ENCODE measurements around the gene KCNJ6. TPM values are rescaled to one million over a fixed set of nuclear protein-coding genes. Genes with fewer than 3 reads are reported as not detected.

The KCNJ6 gene
- total RNA-seq, 1 experiment from 2014 or later: not detected

- BruUV-seq (replicated peaks): no TSS peak
- intact Hi-C loops (cut with micrococcal nuclease; ENCODE audit: unreplicated experiment): no loop called here
- DNase-seq (ENCODE audit: low spot score): no peak
- no peak for TF ChIP-seq CTCF (conservative IDR thresholded peaks at IDR 0.05; ENCODE audit: low read depth, low read length)
- H3K4me1 ChIP-seq (ENCODE audit: insufficient read depth, low read length, poor library complexity, severe bottlenecking): no peaks in the 10 kb centered on the region
- no peaks in the 10 kb centered on the region for H3K36me3 ChIP-seq (ENCODE audit: insufficient read depth, low read length, poor library complexity, severe bottlenecking)
- H3K4me3 ChIP-seq (ENCODE audit: low read depth, low read length, poor library complexity, severe bottlenecking): no peak overlapping the region
- CTCF ChIA-PET: no interaction called here
- POLR2A ChIA-PET (ENCODE audit: low non-redundant PET): no interaction called here
- no peak overlapping the region for H3K27ac ChIP-seq (ENCODE audit: low read depth, low read length, poor library complexity, severe bottlenecking)
- H3K9me3 ChIP-seq (ENCODE audit: low read depth, low read length, poor library complexity, severe bottlenecking): no peaks in the 10 kb centered on the region
- no peaks in the 10 kb centered on the region for H3K27me3 ChIP-seq (replicated peaks; ENCODE audit: insufficient read depth, low read depth, low read length, poor library complexity)
Observed at GRCh38 chr21:37626320-37626719, 289.9 kb downstream of the KCNJ6 start.

GRCh38 chr21:37623689-37624088 is 292.6 kb downstream of the KCNJ6 start:
- no TSS peak for BruUV-seq (replicated peaks)
- Histone ChIP-seq H3K27me3 (replicated peaks; ENCODE audit: insufficient read depth, low read depth, low read length, poor library complexity) (no peaks in the 10 kb centered on the region), H3K4me3 (ENCODE audit: low read depth, low read length, poor library complexity, severe bottlenecking) (no peak overlapping the region), H3K9me3 (ENCODE audit: low read depth, low read length, poor library complexity, severe bottlenecking) (no peaks in the 10 kb centered on the region), H3K36me3 (ENCODE audit: insufficient read depth, low read length, poor library complexity, severe bottlenecking) (no peaks in the 10 kb centered on the region), H3K27ac (ENCODE audit: low read depth, low read length, poor library complexity, severe bottlenecking) (no peak overlapping the region), H3K4me1 (ENCODE audit: insufficient read depth, low read length, poor library complexity, severe bottlenecking) (no peaks in the 10 kb centered on the region)
- ChIA-PET CTCF (no interaction called here), POLR2A (ENCODE audit: low non-redundant PET) (no interaction called here)
- intact Hi-C loops (cut with micrococcal nuclease; ENCODE audit: unreplicated experiment): no loop called here
- TF ChIP-seq EZH2 (IDR thresholded peaks at IDR 0.05; ENCODE audit: borderline replicate concordance, low read depth, low read length, poor library complexity, severe bottlenecking): no peak
- TF ChIP-seq CTCF (conservative IDR thresholded peaks at IDR 0.05; ENCODE audit: low read depth, low read length): no peak
- no peak for DNase-seq (ENCODE audit: low spot score)

GRCh38 chr21:37623183-37623582 is 293.1 kb downstream of the KCNJ6 start:
- H3K27ac ChIP-seq (ENCODE audit: low read depth, low read length, poor library complexity, severe bottlenecking): no peak overlapping the region
- CTCF ChIA-PET: no interaction called here
- TF ChIP-seq CTCF (conservative IDR thresholded peaks at IDR 0.05; ENCODE audit: low read depth, low read length) (no peak), EZH2 (IDR thresholded peaks at IDR 0.05; ENCODE audit: borderline replicate concordance, low read depth, low read length, poor library complexity, severe bottlenecking) (no peak)
- POLR2A ChIA-PET (ENCODE audit: low non-redundant PET): no interaction called here
- no peaks in the 10 kb centered on the region for H3K4me1 ChIP-seq (ENCODE audit: insufficient read depth, low read length, poor library complexity, severe bottlenecking)
- BruUV-seq (replicated peaks): no TSS peak
- DNase-seq (ENCODE audit: low spot score): no peak
- H3K9me3 ChIP-seq (ENCODE audit: low read depth, low read length, poor library complexity, severe bottlenecking): no peaks in the 10 kb centered on the region
- no peak overlapping the region for H3K4me3 ChIP-seq (ENCODE audit: low read depth, low read length, poor library complexity, severe bottlenecking)
- no peaks in the 10 kb centered on the region for H3K36me3 ChIP-seq (ENCODE audit: insufficient read depth, low read length, poor library complexity, severe bottlenecking)
- H3K27me3 ChIP-seq (replicated peaks; ENCODE audit: insufficient read depth, low read depth, low read length, poor library complexity): no peaks in the 10 kb centered on the region
- intact Hi-C loops (cut with micrococcal nuclease; ENCODE audit: unreplicated experiment): no loop called here

Data from A673 (cell line).